K562 (cell line): ENCODE results near the gene PIK3R2.
"Not testable (repeated sequence)": the region's sequence is repeated elsewhere in the genome, so short reads cannot be mapped to it uniquely, and the experiment has no call there.

ENCODE experiments used
- POLR2A ChIP-seq: fragments of 450-650 bp; conservative IDR thresholded peaks from 2 replicates; pipeline ENCODE4 v1.6.1; 2016
- TCFL5 ChIP-seq: fragments of 250-450 bp; sonication (Bioruptor Pico); conservative IDR thresholded peaks from 2 replicates; pipeline ENCODE4 v1.6.1; 2021; ENCODE audit warnings: mild to moderate bottlenecking, moderate library complexity, matching md5 sums
- ZNF143 ChIP-seq: sonication (generic); formaldehyde crosslinking; IDR thresholded peaks from 2 replicates; pipeline ENCODE4 v1.9.0; 2022; ENCODE audit warnings: mild to moderate bottlenecking, missing genetic modification reagents
- TF ChIP-seq, protein P1 (sequence below): sonication (generic); formaldehyde crosslinking; IDR thresholded peaks from 2 replicates; pipeline ENCODE4 v1.8.0; 2023; ENCODE audit warnings: mild to moderate bottlenecking, missing genetic modification reagents
- TF ChIP-seq, protein P2 (sequence below), 2 experiments: fragments of 450-650 bp; formaldehyde crosslinking in 1 of 2; IDR thresholded peaks; 2 replicates each; pipeline versions ENCODE4 v1.4.0 to v1.6.1; 2014 to 2020; ENCODE audit warnings: mild to moderate bottlenecking in 2 of 2, borderline replicate concordance in 1 of 2, low read depth in 1 of 2
- TF ChIP-seq, protein P3 (sequence below): sonication (generic); formaldehyde crosslinking; IDR thresholded peaks from 2 replicates; pipeline ENCODE4 v1.8.1; 2023; ENCODE audit warnings: mild to moderate bottlenecking, missing genetic modification reagents
- TF ChIP-seq, protein P4 (sequence below), 2 experiments: fragments of 200-800 bp in 1 of 2; sonication (Bioruptor generic) in 1 of 2; sonication (generic) in 1 of 2; formaldehyde crosslinking in 1 of 2; IDR thresholded peaks in 1 of 2; conservative IDR thresholded peaks in 1 of 2; 2 replicates each; pipeline versions ENCODE4 v1.5.0 to v1.6.1; 2016 to 2020; ENCODE audit warnings: missing compliant biosample characterization in 1 of 2, missing genetic modification characterization in 1 of 2, missing genetic modification reagents in 1 of 2

DNA sequence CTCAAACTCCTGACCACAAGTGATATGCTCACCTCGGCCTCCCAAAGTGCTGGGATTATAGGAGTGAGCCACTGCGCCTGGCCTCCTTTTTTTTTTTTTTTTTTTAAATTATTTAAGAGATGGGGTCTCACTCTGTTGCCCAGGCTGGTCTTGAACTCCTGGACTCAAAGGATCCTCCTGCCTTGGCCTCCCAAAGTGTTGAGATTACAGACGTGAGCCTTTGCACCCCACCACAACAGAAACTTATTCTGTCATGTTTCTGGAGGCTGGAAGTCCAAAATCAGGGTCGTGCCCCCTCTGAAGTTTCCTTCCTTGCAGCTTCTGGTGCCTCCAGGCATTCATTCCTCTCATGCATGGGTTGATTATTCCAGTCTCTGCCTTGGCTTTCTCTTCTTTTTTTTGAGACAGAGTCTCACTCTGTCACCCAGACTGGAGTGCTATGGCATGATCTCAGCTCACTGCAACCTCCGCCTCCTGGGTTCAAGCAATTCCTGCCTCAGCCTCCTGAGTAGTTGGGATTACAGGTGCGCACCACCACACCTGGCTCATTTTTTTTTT, 6.2 kb downstream of the PIK3R2 start:
- not testable (repeated sequence) for TF ChIP-seq ZNF143 (CRISPR knock-in tag); POLR2A; TCFL5 (CRISPR knock-in tag)
- TF ChIP-seq, protein P1, sequence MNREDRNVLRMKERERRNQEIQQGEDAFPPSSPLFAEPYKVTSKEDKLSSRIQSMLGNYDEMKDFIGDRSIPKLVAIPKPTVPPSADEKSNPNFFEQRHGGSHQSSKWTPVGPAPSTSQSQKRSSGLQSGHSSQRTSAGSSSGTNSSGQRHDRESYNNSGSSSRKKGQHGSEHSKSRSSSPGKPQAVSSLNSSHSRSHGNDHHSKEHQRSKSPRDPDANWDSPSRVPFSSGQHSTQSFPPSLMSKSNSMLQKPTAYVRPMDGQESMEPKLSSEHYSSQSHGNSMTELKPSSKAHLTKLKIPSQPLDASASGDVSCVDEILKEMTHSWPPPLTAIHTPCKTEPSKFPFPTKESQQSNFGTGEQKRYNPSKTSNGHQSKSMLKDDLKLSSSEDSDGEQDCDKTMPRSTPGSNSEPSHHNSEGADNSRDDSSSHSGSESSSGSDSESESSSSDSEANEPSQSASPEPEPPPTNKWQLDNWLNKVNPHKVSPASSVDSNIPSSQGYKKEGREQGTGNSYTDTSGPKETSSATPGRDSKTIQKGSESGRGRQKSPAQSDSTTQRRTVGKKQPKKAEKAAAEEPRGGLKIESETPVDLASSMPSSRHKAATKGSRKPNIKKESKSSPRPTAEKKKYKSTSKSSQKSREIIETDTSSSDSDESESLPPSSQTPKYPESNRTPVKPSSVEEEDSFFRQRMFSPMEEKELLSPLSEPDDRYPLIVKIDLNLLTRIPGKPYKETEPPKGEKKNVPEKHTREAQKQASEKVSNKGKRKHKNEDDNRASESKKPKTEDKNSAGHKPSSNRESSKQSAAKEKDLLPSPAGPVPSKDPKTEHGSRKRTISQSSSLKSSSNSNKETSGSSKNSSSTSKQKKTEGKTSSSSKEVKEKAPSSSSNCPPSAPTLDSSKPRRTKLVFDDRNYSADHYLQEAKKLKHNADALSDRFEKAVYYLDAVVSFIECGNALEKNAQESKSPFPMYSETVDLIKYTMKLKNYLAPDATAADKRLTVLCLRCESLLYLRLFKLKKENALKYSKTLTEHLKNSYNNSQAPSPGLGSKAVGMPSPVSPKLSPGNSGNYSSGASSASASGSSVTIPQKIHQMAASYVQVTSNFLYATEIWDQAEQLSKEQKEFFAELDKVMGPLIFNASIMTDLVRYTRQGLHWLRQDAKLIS (CRISPR knock-in tag): not testable (repeated sequence)
- TF ChIP-seq, protein P2, sequence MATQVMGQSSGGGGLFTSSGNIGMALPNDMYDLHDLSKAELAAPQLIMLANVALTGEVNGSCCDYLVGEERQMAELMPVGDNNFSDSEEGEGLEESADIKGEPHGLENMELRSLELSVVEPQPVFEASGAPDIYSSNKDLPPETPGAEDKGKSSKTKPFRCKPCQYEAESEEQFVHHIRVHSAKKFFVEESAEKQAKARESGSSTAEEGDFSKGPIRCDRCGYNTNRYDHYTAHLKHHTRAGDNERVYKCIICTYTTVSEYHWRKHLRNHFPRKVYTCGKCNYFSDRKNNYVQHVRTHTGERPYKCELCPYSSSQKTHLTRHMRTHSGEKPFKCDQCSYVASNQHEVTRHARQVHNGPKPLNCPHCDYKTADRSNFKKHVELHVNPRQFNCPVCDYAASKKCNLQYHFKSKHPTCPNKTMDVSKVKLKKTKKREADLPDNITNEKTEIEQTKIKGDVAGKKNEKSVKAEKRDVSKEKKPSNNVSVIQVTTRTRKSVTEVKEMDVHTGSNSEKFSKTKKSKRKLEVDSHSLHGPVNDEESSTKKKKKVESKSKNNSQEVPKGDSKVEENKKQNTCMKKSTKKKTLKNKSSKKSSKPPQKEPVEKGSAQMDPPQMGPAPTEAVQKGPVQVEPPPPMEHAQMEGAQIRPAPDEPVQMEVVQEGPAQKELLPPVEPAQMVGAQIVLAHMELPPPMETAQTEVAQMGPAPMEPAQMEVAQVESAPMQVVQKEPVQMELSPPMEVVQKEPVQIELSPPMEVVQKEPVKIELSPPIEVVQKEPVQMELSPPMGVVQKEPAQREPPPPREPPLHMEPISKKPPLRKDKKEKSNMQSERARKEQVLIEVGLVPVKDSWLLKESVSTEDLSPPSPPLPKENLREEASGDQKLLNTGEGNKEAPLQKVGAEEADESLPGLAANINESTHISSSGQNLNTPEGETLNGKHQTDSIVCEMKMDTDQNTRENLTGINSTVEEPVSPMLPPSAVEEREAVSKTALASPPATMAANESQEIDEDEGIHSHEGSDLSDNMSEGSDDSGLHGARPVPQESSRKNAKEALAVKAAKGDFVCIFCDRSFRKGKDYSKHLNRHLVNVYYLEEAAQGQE (IDR thresholded peaks at IDR 0.05; ENCODE audit: borderline replicate concordance): not testable (repeated sequence)
- TF ChIP-seq, protein P2 (CRISPR knock-in tag; IDR thresholded peaks at IDR 0.05; ENCODE audit: low read depth): not testable (repeated sequence)
- TF ChIP-seq, protein P3, sequence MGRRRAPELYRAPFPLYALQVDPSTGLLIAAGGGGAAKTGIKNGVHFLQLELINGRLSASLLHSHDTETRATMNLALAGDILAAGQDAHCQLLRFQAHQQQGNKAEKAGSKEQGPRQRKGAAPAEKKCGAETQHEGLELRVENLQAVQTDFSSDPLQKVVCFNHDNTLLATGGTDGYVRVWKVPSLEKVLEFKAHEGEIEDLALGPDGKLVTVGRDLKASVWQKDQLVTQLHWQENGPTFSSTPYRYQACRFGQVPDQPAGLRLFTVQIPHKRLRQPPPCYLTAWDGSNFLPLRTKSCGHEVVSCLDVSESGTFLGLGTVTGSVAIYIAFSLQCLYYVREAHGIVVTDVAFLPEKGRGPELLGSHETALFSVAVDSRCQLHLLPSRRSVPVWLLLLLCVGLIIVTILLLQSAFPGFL (CRISPR knock-in tag): not testable (repeated sequence)
- TF ChIP-seq, protein P4, sequence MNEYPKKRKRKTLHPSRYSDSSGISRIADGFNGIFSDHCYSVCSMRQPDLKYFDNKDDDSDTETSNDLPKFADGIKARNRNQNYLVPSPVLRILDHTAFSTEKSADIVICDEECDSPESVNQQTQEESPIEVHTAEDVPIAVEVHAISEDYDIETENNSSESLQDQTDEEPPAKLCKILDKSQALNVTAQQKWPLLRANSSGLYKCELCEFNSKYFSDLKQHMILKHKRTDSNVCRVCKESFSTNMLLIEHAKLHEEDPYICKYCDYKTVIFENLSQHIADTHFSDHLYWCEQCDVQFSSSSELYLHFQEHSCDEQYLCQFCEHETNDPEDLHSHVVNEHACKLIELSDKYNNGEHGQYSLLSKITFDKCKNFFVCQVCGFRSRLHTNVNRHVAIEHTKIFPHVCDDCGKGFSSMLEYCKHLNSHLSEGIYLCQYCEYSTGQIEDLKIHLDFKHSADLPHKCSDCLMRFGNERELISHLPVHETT (CRISPR knock-in tag; conservative IDR thresholded peaks at IDR 0.05 in 1 of 2, IDR thresholded peaks at IDR 0.05 in 1 of 2): not testable (repeated sequence)
